HEK293 (cell line): ENCODE results near the gene RPIA.
"Not testable (repeated sequence)": the region's sequence is repeated elsewhere in the genome, so short reads cannot be mapped to it uniquely, and the experiment has no call there.

Experiments used
- CTCF ChIP-seq: fragments of 450-650 bp; formaldehyde crosslinking; IDR thresholded peaks from 2 replicates; pipeline ENCODE4 v1.5.1; 2016; ENCODE audit warnings: missing biosample characterization, missing genetic modification characterization
- KLF16 ChIP-seq: fragments of 450-650 bp; formaldehyde crosslinking; IDR thresholded peaks from 2 replicates; pipeline ENCODE4 v1.5.1; 2017; ENCODE audit warnings: missing biosample characterization, missing genetic modification characterization
- ZNF600 ChIP-seq: fragments of 450-650 bp; formaldehyde crosslinking; IDR thresholded peaks from 2 replicates; pipeline ENCODE4 v1.5.1; 2016; ENCODE audit warnings: missing biosample characterization, missing genetic modification characterization

- not testable (repeated sequence) for TF ChIP-seq KLF16, CTCF, ZNF600 (tag by site-specific recombination)
These were observed 74.5 kb downstream of the RPIA start for GRCh38 chr2:88765889-88766481.
